RKO (cell line): ENCODE results near the gene SMPDL3B.
A peak's percentile ranks its signal among the peaks of the same experiment; 100 is the strongest.
"Not testable (repeated sequence)": the region's sequence is repeated elsewhere in the genome, so short reads cannot be mapped to it uniquely, and the experiment has no call there.

Experiments
- DNase-seq: peaks from one replicate; pipeline ENCODE4 v3.0.0-alpha.2; 2016; ENCODE audit warnings: low spot score

Gene SMPDL3B

GRCh38 chr1:27970401-27970800, 35.6 kb downstream of the SMPDL3B start:
- DNase-seq: no peak

GRCh38 chr1:27971674-27972073, 36.9 kb downstream of the SMPDL3B start:
- no peak for DNase-seq

GRCh38 chr1:27972141-27972540, 37.3 kb downstream of the SMPDL3B start:
- no peak for DNase-seq

- no peak for DNase-seq
Measured at GRCh38 chr1:27973771-27974416, 39.1 kb downstream of the SMPDL3B start.

- no peak for DNase-seq
Measured at GRCh38 chr1:27974417-27974781, 39.6 kb downstream of the SMPDL3B start.

GRCh38 chr1:27979151-27979858, 44.5 kb downstream of the SMPDL3B start:
- peak; percentile 81 for DNase-seq

GRCh38 chr1:27979859-27980201, 45.0 kb downstream of the SMPDL3B start:
- DNase-seq: no peak

GRCh38 chr1:27980216-27980845, 45.5 kb downstream of the SMPDL3B start:
- no peak for DNase-seq

- DNase-seq: no peak
Measured at GRCh38 chr1:27981145-27981544, 46.3 kb downstream of the SMPDL3B start.

- no peak for DNase-seq
Measured at GRCh38 chr1:27990920-27991537, 56.2 kb downstream of the SMPDL3B start.

- no peak for DNase-seq
Measured at GRCh38 chr1:27992276-27992675, 57.5 kb downstream of the SMPDL3B start.

GRCh38 chr1:27993241-27993640, 58.4 kb downstream of the SMPDL3B start:
- DNase-seq: no peak

- DNase-seq: no peak
Measured at GRCh38 chr1:27994060-27994459, 59.3 kb downstream of the SMPDL3B start.

- not testable (repeated sequence) for DNase-seq
Measured at GRCh38 chr1:27994526-27994925, 59.7 kb downstream of the SMPDL3B start.

GRCh38 chr1:27999055-27999454, 64.3 kb downstream of the SMPDL3B start:
- DNase-seq: no peak

GRCh38 chr1:28002600-28002999, 67.8 kb downstream of the SMPDL3B start:
- DNase-seq: no peak

GRCh38 chr1:28003117-28003516, 68.3 kb downstream of the SMPDL3B start:
- DNase-seq: not testable (repeated sequence)
